GM21390 (cell line): Measurements from ENCODE around the gene EML3.
"Not testable (repeated sequence)": the region's sequence is repeated elsewhere in the genome, so short reads cannot be mapped to it uniquely, and the experiment has no call there.

Experiments
- ATAC-seq: cut with Tn5 transposase; IDR thresholded peaks from one replicate; pipeline ENCODE4 v1.9.1; 2021; ENCODE audit not compliant: unreplicated experiment

Gene EML3

DNA sequence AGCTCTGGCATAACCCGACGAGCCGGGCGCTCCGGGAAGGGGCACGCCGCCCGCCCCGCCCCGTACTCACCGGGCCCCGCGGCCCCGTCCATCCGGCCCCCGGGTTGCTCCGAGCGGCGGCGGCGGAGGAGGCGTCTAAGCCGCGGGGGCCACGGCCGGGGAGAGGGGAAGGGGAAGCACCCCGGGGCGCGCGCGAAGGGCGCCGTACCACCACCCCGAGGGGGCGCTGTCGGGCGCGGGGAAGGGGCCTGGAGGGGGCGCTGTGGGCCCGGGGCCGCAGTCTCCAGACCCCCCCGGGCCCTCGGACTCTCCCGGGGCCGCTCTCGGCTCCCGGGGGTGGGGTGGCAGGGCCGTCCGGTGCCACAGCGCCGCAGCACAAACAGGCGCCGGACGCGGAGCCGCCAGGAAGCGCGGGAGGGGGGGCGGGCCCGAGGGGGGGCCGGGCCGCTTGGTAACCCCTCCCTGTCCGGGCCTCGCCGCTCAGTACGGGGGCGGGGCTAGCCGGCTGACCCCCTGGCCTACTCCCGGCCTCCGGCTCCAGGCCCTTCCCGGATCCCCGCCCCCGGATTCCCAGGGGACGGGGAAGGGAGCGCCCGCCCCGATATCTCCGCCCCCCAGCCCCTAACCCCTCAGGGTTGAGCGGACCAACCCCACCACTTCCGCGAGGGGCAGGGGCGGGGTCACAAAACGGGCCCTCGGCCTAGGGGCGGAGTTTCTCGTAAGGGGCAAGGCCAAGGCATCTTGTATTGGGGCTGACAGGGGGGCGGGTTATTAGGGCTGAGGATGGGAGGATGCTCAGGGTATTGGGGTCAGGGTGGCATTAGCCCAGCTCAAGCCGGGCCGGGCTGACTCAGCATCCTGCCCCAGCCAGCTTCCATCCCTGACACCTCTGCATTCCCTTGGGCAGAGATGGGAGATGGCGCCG, at the start of gene EML3, which contains the start of gene ROM1:
Gene EML3 (minus strand): TSS at position 410 of the 925 bp plus-strand sequence. CDS start 318 bp downstream, at position 92.
Gene ROM1 (plus strand): TSS at position 892 of the 925 bp plus-strand sequence. CDS start 25 bp downstream, at position 917.
- ATAC-seq = peak; percentile 68

- no peak for ATAC-seq
Observed at GRCh38 chr11:62656796-62657429, 44.3 kb upstream of the EML3 start.

DNA sequence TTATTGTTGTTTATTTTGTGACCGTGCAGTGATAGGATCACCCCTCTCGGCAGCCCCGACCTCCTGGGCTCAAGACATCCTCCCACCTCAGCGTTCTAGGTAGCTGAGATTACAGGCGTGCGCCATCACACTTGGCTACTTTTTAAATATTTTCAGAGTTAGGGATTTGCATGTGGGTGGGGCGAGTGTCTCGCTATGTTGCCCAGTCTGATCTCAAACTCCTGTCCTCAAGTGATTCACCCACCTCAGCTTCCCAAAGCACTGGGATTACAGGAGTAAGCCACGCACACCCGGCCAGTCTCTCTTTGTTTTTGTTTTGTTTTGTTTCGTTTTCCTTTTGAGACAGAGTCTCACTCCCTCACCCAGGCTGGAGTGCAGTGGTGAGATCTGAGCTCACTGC, 41.7 kb upstream of the EML3 start:
- no peak for ATAC-seq

DNA sequence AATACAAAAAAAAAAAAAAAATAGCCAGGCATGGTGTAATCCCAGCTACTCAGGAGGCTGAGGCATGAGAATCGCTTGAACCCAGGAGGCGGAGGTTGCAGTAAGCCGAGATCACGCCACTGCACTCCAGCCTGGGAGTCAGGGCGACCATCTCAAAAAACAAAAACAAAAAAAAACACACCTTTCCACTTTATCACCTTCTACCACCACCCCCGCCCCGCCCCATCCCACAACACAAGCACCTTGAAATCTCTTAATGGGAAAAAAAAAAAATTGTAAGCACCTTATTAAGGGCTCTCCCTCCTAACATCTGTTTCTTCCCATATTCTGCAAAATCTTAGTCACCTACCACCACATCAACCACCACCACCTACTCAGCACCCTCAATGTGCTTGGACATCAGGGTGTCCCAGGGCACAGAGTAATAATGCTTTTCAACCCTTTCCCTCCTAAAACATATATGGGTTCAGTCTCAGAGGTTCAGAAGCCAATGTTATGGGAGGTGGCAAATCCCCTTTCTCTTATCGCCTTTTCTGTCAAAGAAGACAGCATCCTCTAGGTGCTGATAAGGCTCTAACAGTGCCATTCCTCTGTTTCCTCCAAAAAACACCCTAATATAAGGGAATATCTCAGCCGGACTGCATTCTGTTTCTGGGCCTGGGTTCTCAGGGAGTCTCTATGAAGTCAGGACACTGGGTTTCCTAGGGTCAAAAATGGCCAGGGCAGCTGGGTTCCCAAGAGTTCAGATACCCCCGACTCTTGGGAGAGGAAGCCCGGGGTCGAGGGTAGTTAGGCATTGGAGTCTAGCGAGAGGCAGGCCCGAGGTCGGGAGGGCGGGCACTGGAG, 39.8 kb upstream of the EML3 start:
- peak; percentile 1 for ATAC-seq

GRCh38 chr11:62650283-62650682, 37.7 kb upstream of the EML3 start:
- ATAC-seq = not testable (repeated sequence)

- no peak for ATAC-seq
Observed at GRCh38 chr11:62649486-62649885, 36.9 kb upstream of the EML3 start.

GRCh38 chr11:62648967-62649364, 36.4 kb upstream of the EML3 start:
- ATAC-seq = no peak

DNA sequence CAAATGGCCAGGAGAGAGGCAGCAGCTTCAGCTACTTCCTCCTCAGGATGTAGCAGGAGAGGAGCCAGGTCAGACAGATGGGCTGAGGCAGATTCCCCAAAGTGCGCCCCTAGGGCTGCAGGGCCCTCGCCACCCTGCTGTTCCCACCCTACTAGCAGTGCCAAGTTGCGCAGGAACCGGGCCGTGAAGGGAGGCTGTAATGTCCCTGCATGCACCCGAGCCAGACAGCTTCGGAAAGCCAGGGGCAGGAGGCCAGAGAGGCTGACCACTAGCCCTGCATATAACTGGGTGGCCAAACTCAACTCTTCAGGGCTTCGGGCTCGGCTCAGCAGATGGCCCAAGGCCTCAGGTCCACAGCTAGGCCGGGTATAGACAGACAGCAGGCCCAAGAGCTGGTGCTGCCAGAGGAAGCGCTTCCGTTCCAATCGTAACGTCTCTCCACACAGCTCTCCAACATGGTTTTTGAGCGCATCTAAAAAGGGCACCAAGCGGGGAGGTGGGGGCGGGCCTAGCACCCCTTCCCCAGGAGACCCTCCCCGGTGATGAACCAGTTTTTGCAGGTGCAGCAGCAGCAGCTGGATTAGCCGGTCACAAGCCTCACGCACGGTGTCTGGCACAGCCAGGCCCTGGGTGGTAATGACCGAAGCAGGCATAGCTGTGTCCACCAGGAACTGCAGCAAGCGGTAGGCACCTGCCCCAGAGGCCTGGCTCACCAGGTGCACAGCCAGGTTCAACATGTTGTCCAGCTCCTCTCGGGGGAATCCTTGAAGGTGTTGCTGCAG, 35.8 kb upstream of the EML3 start:
- ATAC-seq = no peak

DNA sequence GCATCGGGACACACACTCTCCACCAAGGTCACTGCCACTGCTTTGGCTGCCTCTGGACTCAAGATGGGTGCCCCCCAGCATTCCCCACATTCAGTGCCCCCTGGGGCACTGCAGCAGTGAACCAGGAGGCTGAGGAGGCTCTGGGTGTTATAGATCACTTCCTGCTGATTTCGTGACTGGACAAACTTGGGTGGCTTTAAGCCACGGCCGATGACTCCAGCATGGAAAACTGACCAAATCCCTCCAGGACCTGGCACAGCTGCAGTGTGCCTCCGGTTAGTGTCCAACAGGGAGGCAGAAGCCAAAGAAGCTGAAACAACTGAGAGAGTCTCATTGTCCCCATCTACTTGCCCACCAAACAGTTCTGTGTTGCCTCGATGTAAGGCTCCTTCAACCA, 35.0 kb upstream of the EML3 start:
- ATAC-seq = no peak

GRCh38 chr11:62646825-62647608, 34.4 kb upstream of the EML3 start:
- no peak for ATAC-seq

- peak; percentile 88 for ATAC-seq
Observed at GRCh38 chr11:62645946-62646824, 33.6 kb upstream of the EML3 start, which contains the start of gene GANAB. GANAB (minus strand) TSS chr11:62646613; CDS start chr11:62646599, 14 bp downstream.

GRCh38 chr11:62645671-62645945, 33.0 kb upstream of the EML3 start:
- ATAC-seq = no peak

- ATAC-seq = no peak
Observed at GRCh38 chr11:62644220-62644619, 31.6 kb upstream of the EML3 start.

- no peak for ATAC-seq
Observed at GRCh38 chr11:62632492-62632891, 19.9 kb upstream of the EML3 start.

DNA sequence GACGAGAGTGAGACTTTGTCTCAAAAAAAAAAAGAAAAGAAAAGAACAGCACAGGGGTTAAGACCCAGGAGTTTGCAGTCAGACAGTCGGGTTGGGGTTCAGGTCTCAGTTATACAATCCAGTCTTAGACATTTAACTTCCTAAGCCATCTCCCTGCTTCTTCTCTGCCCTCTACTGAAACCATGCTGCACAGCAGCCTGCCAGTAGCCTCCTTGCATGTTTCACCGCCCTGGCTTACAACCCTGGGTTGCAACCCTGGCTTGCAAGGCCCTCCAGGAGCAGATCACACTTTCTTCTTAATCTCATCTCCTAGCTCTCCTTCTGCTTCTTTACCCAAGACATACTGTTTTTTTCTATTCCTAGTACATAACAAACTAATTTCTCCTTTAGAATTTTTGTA, 15.1 kb upstream of the EML3 start:
- no peak for ATAC-seq

GRCh38 chr11:62622476-62623089, 10.0 kb upstream of the EML3 start:
- no peak for ATAC-seq

GRCh38 chr11:62621567-62622470, 9.2 kb upstream of the EML3 start, which contains the start of gene B3GAT3:
B3GAT3 (minus strand) TSS chr11:62621986; CDS start chr11:62621947, 39 bp downstream.
- ATAC-seq = peak; percentile 91
